Left renal pelvis (tissue), 4 donors: Measurements from ENCODE around the gene CTBP2. TPM values are rescaled to one million over a fixed set of nuclear protein-coding genes. Genes with fewer than 3 reads are reported as not detected.

Source experiments
- DNase-seq, 4 donors: peaks; one replicate each; pipeline ENCODE4 v3.0.0-alpha.2; 2013; ENCODE audit warnings: low read depth in 4 of 4, low spot score in 3 of 4
- polyA plus RNA-seq, 4 donors: library from polyadenylated mRNA; unstranded; fragments of 120-200 nt; gene quantifications; one replicate each; pipeline ENCODE4 v1.2.1, GENCODE V29; 2013; ENCODE audit not compliant: insufficient read length in 4 of 4

CTBP2 gene
- polyA plus RNA-seq, 4 donors: 44.4 to 90.5 (median 87.6) TPM

GRCh38 chr10:125129076-125129458 is 31.3 kb downstream of the CTBP2 start:
- no peak for DNase-seq

- DNase-seq: no peak
These were observed 31.8 kb downstream of the CTBP2 start for GRCh38 chr10:125128397-125129075.

GRCh38 chr10:125127986-125128385 is 32.4 kb downstream of the CTBP2 start:
- no peak for DNase-seq

- no peak for DNase-seq
These were observed 33.3 kb downstream of the CTBP2 start for GRCh38 chr10:125127110-125127509.

GRCh38 chr10:125125951-125126735 is 34.2 kb downstream of the CTBP2 start:
- no peak for DNase-seq

- no peak for DNase-seq
These were observed 35.5 kb downstream of the CTBP2 start for GRCh38 chr10:125124907-125125306.

GRCh38 chr10:125124115-125124487 is 36.3 kb downstream of the CTBP2 start:
- DNase-seq: no peak

- DNase-seq: no peak
These were observed 36.8 kb downstream of the CTBP2 start for GRCh38 chr10:125123476-125124114.

GRCh38 chr10:125122566-125122965 is 37.8 kb downstream of the CTBP2 start:
- no peak for DNase-seq

- DNase-seq: no peak
These were observed 39.4 kb downstream of the CTBP2 start for GRCh38 chr10:125121003-125121402.

GRCh38 chr10:125120053-125120710 is 40.2 kb downstream of the CTBP2 start:
- DNase-seq: no peak

GRCh38 chr10:125118701-125119100 is 41.7 kb downstream of the CTBP2 start:
- no peak for DNase-seq

- DNase-seq: no peak
These were observed 42.3 kb downstream of the CTBP2 start for GRCh38 chr10:125118011-125118611.

- no peak for DNase-seq
These were observed 43.6 kb downstream of the CTBP2 start for GRCh38 chr10:125116652-125117310.

GRCh38 chr10:125116041-125116649 is 44.2 kb downstream of the CTBP2 start:
- DNase-seq: no peak

- DNase-seq: no peak
These were observed 45.0 kb downstream of the CTBP2 start for GRCh38 chr10:125115409-125115808.

- DNase-seq: no peak
These were observed 45.5 kb downstream of the CTBP2 start for GRCh38 chr10:125114761-125115391.

- no peak for DNase-seq
These were observed 46.5 kb downstream of the CTBP2 start for GRCh38 chr10:125113691-125114371.
